ENCODE results near the gene KIF6.

The KIF6 gene

GRCh38 chr6:39420300-39421265 is 304.6 kb downstream of the KIF6 start:
- no peak for DNase-seq (ENCODE audit: low spot score)

- no peak for DNase-seq (ENCODE audit: low spot score)
Observed at GRCh38 chr6:39419607-39420006, 305.6 kb downstream of the KIF6 start.

GRCh38 chr6:39417440-39417839 is 307.8 kb downstream of the KIF6 start:
- no peak for DNase-seq (ENCODE audit: low spot score)

- DNase-seq (ENCODE audit: low spot score): peak; percentile 61
Observed at GRCh38 chr6:39416728-39417127, 308.5 kb downstream of the KIF6 start.

- DNase-seq (ENCODE audit: low spot score): no peak
Observed at GRCh38 chr6:39416026-39416425, 309.2 kb downstream of the KIF6 start.

- DNase-seq (ENCODE audit: low spot score): no peak
Observed at GRCh38 chr6:39415482-39415881, 309.7 kb downstream of the KIF6 start.

GRCh38 chr6:39411465-39411864 is 313.7 kb downstream of the KIF6 start:
- no peak for DNase-seq (ENCODE audit: low spot score)

- no peak for DNase-seq (ENCODE audit: low spot score)
Observed at GRCh38 chr6:39411001-39411400, 314.2 kb downstream of the KIF6 start.

- DNase-seq (ENCODE audit: low spot score): no peak
Observed at GRCh38 chr6:39409889-39410288, 315.3 kb downstream of the KIF6 start.

- DNase-seq (ENCODE audit: low spot score): no peak
Observed at GRCh38 chr6:39407446-39407993, 317.7 kb downstream of the KIF6 start.

- no peak for DNase-seq (ENCODE audit: low spot score)
Observed at GRCh38 chr6:39404312-39404711, 320.9 kb downstream of the KIF6 start.

GRCh38 chr6:39403304-39403703 is 321.9 kb downstream of the KIF6 start:
- no peak for DNase-seq (ENCODE audit: low spot score)

- DNase-seq (ENCODE audit: low spot score): no peak
Observed at GRCh38 chr6:39402239-39402751, 322.9 kb downstream of the KIF6 start.

- no peak for DNase-seq (ENCODE audit: low spot score)
Observed at GRCh38 chr6:39401376-39401775, 323.8 kb downstream of the KIF6 start.

- DNase-seq (ENCODE audit: low spot score): no peak
Observed at GRCh38 chr6:39400026-39400425, 325.2 kb downstream of the KIF6 start.

- DNase-seq (ENCODE audit: low spot score): no peak
Observed at GRCh38 chr6:39396854-39397253, 328.4 kb downstream of the KIF6 start.

GRCh38 chr6:39393075-39393474 is 332.1 kb downstream of the KIF6 start:
- no peak for DNase-seq (ENCODE audit: low spot score)

GRCh38 chr6:39391182-39391581 is 334.0 kb downstream of the KIF6 start:
- DNase-seq (ENCODE audit: low spot score): no peak

- DNase-seq (ENCODE audit: low spot score): no peak
Observed at GRCh38 chr6:39389484-39389767, 335.8 kb downstream of the KIF6 start.

GRCh38 chr6:39388606-39389483 is 336.4 kb downstream of the KIF6 start:
- DNase-seq (ENCODE audit: low spot score): no peak

GRCh38 chr6:39387785-39388184 is 337.4 kb downstream of the KIF6 start:
- no peak for DNase-seq (ENCODE audit: low spot score)

GRCh38 chr6:39386487-39386886 is 338.7 kb downstream of the KIF6 start:
- DNase-seq (ENCODE audit: low spot score): no peak
